SK-N-SH (cell line): ENCODE measurements around the gene DNAH3. TPM values are rescaled to one million over a fixed set of nuclear protein-coding genes. Genes with fewer than 3 reads are reported as not detected.

ENCODE experiments used
- CTCF ChIA-PET: fragments of 300-600, 350-600 bp; formaldehyde crosslinking; extraction: SDS; loops from one replicate; lab custom pipeline; 2021; lab: Yijun Ruan, JAX
- POLR2A ChIA-PET: fragments of 350-600 bp; sonication (Branson Sonifier 250); formaldehyde crosslinking; extraction: SDS; loops from one replicate; lab custom pipeline; 2020; ENCODE audit warnings: antibody characterized with exemption, inconsistent platforms; lab: Yijun Ruan, JAX
- DNase-seq: peaks from one replicate; pipeline ENCODE4 v3.0.0; 2012
- H2AFZ ChIP-seq: fragments of 200-600 bp; sonication (generic); 2 replicates; pipeline ENCODE4 v1.8.1; 2016; ENCODE audit warnings: antibody characterized with exemption, mild to moderate bottlenecking, low read depth
- H3F3A ChIP-seq: fragments of 200-600 bp; sonication (generic); replicated peaks from 2 replicates; pipeline ENCODE3; 2016; ENCODE audit warnings: antibody characterized with exemption, mild to moderate bottlenecking; ENCODE audit not compliant: insufficient read depth
- H3K27ac ChIP-seq, 2 experiments: fragments of 200-500 bp in 1 of 2; fragments of 200-600 bp in 1 of 2; sonication (Bioruptor generic) in 1 of 2; sonication (generic), shearing (Covaris generic) in 1 of 2; 2 replicates each; pipeline versions ENCODE4 v1.5.1 to v1.6.1; 2014 to 2016; ENCODE audit warnings: low read depth in 2 of 2, inconsistent platforms in 1 of 2, low read length in 1 of 2, mild to moderate bottlenecking in 1 of 2, mixed read lengths in 1 of 2
- H3K27me3 ChIP-seq: fragments of 200-600 bp; sonication (generic), shearing (Covaris generic); 2 replicates; pipeline ENCODE4 v1.6.1; 2016; ENCODE audit warnings: mixed run types; ENCODE audit not compliant: insufficient read depth
- H3K36me3 ChIP-seq, 2 experiments: fragments of 200-500 bp in 1 of 2; fragments of 200-600 bp in 1 of 2; sonication (Bioruptor generic) in 1 of 2; sonication (generic) in 1 of 2; replicated peaks in 1 of 2; 2 replicates each; pipeline versions ENCODE3 to v1.5.1; 2014 to 2016; ENCODE audit warnings: low read length in 1 of 2, mild to moderate bottlenecking in 1 of 2; ENCODE audit not compliant: insufficient read depth in 2 of 2, control insufficient read depth in 1 of 2
- H3K4me1 ChIP-seq, 2 experiments: fragments of 200-500 bp in 1 of 2; fragments of 200-600 bp in 1 of 2; sonication (Bioruptor generic) in 1 of 2; sonication (generic), shearing (Covaris generic) in 1 of 2; 2 replicates each; pipeline versions ENCODE4 v1.5.1 to v1.6.1; 2014 to 2016; ENCODE audit warnings: low read depth in 1 of 2, low read length in 1 of 2, mixed run types in 1 of 2; ENCODE audit not compliant: insufficient read depth in 2 of 2, control insufficient read depth in 1 of 2
- H3K4me2 ChIP-seq: fragments of 200-600 bp; sonication (generic), shearing (Covaris generic); 2 replicates; pipeline ENCODE4 v1.6.1; 2017; ENCODE audit warnings: mixed run types
- H3K4me3 ChIP-seq, 2 experiments: fragments of 200-500 bp in 1 of 2; fragments of 200-600 bp in 1 of 2; sonication (Bioruptor generic) in 1 of 2; sonication (generic), shearing (Covaris generic) in 1 of 2; 2 replicates each; pipeline versions ENCODE4 v1.5.1 to v1.8.1; 2014 to 2016; ENCODE audit warnings: low read depth in 2 of 2, inconsistent platforms in 1 of 2, low read length in 1 of 2, mild to moderate bottlenecking in 1 of 2, mixed read lengths in 1 of 2, moderate library complexity in 1 of 2
- H3K79me2 ChIP-seq: fragments of 200-600 bp; sonication (generic); 2 replicates; pipeline ENCODE4 v1.8.1; 2017; ENCODE audit warnings: mild to moderate bottlenecking; ENCODE audit not compliant: insufficient read depth
- H3K9ac ChIP-seq: fragments of 200-600 bp; sonication (generic); 2 replicates; pipeline ENCODE4 v1.6.1; 2017; ENCODE audit warnings: mixed run types
- H3K9me2 ChIP-seq: fragments of 200-600 bp; sonication (generic); 2 replicates; pipeline ENCODE4 v1.6.1; 2017; ENCODE audit warnings: mixed run types
- H3K9me3 ChIP-seq: fragments of 200-600 bp; sonication (generic); 2 replicates; pipeline ENCODE4 v1.6.1; 2017; ENCODE audit warnings: mixed run types, mild to moderate bottlenecking, moderate library complexity
- H4K20me1 ChIP-seq: fragments of 200-600 bp; sonication (generic); 2 replicates; pipeline ENCODE4 v1.6.1; 2017; ENCODE audit warnings: mild to moderate bottlenecking, mixed run types; ENCODE audit not compliant: insufficient read depth
- CHD2 ChIP-seq: fragments of 150-350 bp; IDR thresholded peaks from 2 replicates; pipeline ENCODE4 v1.6.1; 2018; ENCODE audit warnings: low read length; ENCODE audit not compliant: partially characterized antibody
- ELF1 ChIP-seq: IDR thresholded peaks from 2 replicates; pipeline ENCODE4 v1.4.0; 2012
- FOXJ3 ChIP-seq: sonication (generic); formaldehyde crosslinking; IDR thresholded peaks from 2 replicates; pipeline ENCODE4 v1.5.1; 2020; ENCODE audit warnings: mild to moderate bottlenecking, missing genetic modification reagents
- GABPA ChIP-seq: IDR thresholded peaks from 2 replicates; pipeline ENCODE4 v1.4.0; 2012; ENCODE audit warnings: low read depth, mild to moderate bottlenecking
- JUND ChIP-seq: IDR thresholded peaks from 2 replicates; pipeline ENCODE4 v1.4.0; 2012
- MXI1 ChIP-seq: IDR thresholded peaks from 2 replicates; pipeline ENCODE4 v1.6.1; 2012; ENCODE audit warnings: mild to moderate bottlenecking, low read depth, low read length, improper control_type of control experiment
- NFIC ChIP-seq: IDR thresholded peaks from 2 replicates; pipeline ENCODE4 v1.4.0; 2012; ENCODE audit warnings: borderline replicate concordance
- NRF1 ChIP-seq: IDR thresholded peaks from 2 replicates; pipeline ENCODE4 v1.6.1; 2012; ENCODE audit warnings: low read depth, mild to moderate bottlenecking, low read length
- POLR2AphosphoS5 ChIP-seq: IDR thresholded peaks from 2 replicates; pipeline ENCODE4 v1.6.1; 2012; ENCODE audit warnings: low read depth, low read length
- RFX5 ChIP-seq: IDR thresholded peaks from 2 replicates; pipeline ENCODE4 v1.6.1; 2012; ENCODE audit warnings: mild to moderate bottlenecking, improper control_type of control experiment, low read length
- RXRA ChIP-seq: IDR thresholded peaks from 2 replicates; pipeline ENCODE4 v1.4.0; 2012; ENCODE audit warnings: low read depth, mild to moderate bottlenecking, borderline replicate concordance
- SIN3A ChIP-seq: IDR thresholded peaks from 2 replicates; pipeline ENCODE4 v1.6.1; 2012; ENCODE audit warnings: low read depth, mild to moderate bottlenecking, low read length, moderate library complexity, borderline replicate concordance
- TAF1 ChIP-seq: IDR thresholded peaks from 2 replicates; pipeline ENCODE4 v1.6.1; 2012; ENCODE audit warnings: low read depth, mild to moderate bottlenecking, low read length, moderate library complexity, borderline replicate concordance
- TCF12 ChIP-seq: IDR thresholded peaks from 2 replicates; pipeline ENCODE4 v1.4.0; 2012
- TEAD4 ChIP-seq: IDR thresholded peaks from 2 replicates; pipeline ENCODE4 v1.4.0; 2012; ENCODE audit warnings: mild to moderate bottlenecking, borderline replicate concordance; ENCODE audit not compliant: insufficient read depth
- YY1 ChIP-seq: IDR thresholded peaks from 2 replicates; pipeline ENCODE4 v1.4.0; 2012; ENCODE audit warnings: low read depth, mild to moderate bottlenecking
- WGBS: methylation state at CpG from one replicate; pipeline ENCODE4 v1.1.6; 2017; ENCODE audit warnings: low lambda C conversion rate; 5-methylcytosine and 5-hydroxymethylcytosine counted together
- polyA plus RNA-seq, 3 experiments: library from polyadenylated mRNA; depleted of rRNA; stranded (reverse); fragments of >200 nt; gene quantifications; 2 replicates each; pipeline ENCODE4 v1.2.3, GENCODE V29; 2012
- TF ChIP-seq, protein P1 (sequence below): IDR thresholded peaks from 2 replicates; pipeline ENCODE4 v1.4.0; 2012; ENCODE audit warnings: low read depth
- TF ChIP-seq, protein P2 (sequence below): IDR thresholded peaks from 2 replicates; pipeline ENCODE4 v1.6.1; 2012; ENCODE audit warnings: mild to moderate bottlenecking, low read depth, low read length, moderate library complexity
- TF ChIP-seq, protein P3 (sequence below): IDR thresholded peaks from 2 replicates; pipeline ENCODE4 v1.4.0; 2012; ENCODE audit warnings: low read depth, borderline replicate concordance
- TF ChIP-seq, protein P4 (sequence below): IDR thresholded peaks from 2 replicates; pipeline ENCODE4; 2012

DNAH3 gene
- polyA plus RNA-seq, 1 of the 3 experiments (the other 2 are of a cell fraction): not detected

DNA sequence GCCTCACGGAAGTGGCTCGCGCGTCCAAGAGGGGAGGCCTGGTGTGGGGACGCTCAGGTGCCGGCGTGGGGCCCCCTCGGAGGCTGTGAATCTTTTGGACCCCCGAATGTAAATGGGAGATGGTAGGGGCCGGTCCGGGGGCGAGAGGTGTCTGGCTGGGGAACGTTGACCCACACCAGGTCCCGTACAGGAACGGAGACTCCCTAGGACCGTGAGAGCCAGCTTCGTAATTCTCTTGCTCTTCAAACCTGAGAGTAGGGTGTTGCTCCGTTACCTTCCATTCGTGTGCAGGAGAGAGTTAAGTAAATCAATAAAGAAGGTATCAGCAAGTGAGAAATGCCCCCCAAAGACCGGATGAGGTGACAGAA, 249.6 kb downstream of the DNAH3 start:
- H3K9ac ChIP-seq: peak overlapping the region; percentile 96
- ChIA-PET CTCF (interaction anchor here (2.3 kb wide), 1 partner anchor 51 kb away, joined by 10 read pairs; no protein-coding TSS in a partner anchor), POLR2A (interaction anchor here (0.6 to 2.1 kb wide), 3 partner anchors 13 to 1201 kb away, joined by 3 to 8 read pairs (median 3); partner anchors contain the start of genes ERI2 and REXO5)
- H3K4me3 ChIP-seq: peak overlapping the region; percentile 84 to 95
- peaks cover 72% of the 10 kb centered on the region for H3K79me2 ChIP-seq
- H3K36me3 ChIP-seq: peaks cover 5 to 19% of the 10 kb centered on the region in 2 experiments
- peak overlapping the region; percentile 89 for H3K4me2 ChIP-seq
- peak overlapping the region; percentile 93 to 98 for H3K27ac ChIP-seq
- H3K27me3 ChIP-seq: no peaks in the 10 kb centered on the region
- TF ChIP-seq SIN3A (no peak), FOXJ3 (CRISPR knock-in tag) (peak; percentile 48; the same call in 1 of the 2 replicates)
- no peaks in the 10 kb centered on the region for H3K9me2 ChIP-seq
- no peak for DNase-seq
- no peaks in the 10 kb centered on the region for H3K9me3 ChIP-seq
- peaks cover 7% of the 10 kb centered on the region; the same call in 1 of the 2 replicates for H4K20me1 ChIP-seq
- 3% methylated on average over 12 of the region's 20 CpGs for WGBS
- H3F3A ChIP-seq: peaks cover 11% of the 10 kb centered on the region
- H3K4me1 ChIP-seq: peaks cover 21 to 28% of the 10 kb centered on the region in 2 experiments
- H2AFZ ChIP-seq: peak overlapping the region; percentile 20; the same call in 1 of the 2 replicates

DNA sequence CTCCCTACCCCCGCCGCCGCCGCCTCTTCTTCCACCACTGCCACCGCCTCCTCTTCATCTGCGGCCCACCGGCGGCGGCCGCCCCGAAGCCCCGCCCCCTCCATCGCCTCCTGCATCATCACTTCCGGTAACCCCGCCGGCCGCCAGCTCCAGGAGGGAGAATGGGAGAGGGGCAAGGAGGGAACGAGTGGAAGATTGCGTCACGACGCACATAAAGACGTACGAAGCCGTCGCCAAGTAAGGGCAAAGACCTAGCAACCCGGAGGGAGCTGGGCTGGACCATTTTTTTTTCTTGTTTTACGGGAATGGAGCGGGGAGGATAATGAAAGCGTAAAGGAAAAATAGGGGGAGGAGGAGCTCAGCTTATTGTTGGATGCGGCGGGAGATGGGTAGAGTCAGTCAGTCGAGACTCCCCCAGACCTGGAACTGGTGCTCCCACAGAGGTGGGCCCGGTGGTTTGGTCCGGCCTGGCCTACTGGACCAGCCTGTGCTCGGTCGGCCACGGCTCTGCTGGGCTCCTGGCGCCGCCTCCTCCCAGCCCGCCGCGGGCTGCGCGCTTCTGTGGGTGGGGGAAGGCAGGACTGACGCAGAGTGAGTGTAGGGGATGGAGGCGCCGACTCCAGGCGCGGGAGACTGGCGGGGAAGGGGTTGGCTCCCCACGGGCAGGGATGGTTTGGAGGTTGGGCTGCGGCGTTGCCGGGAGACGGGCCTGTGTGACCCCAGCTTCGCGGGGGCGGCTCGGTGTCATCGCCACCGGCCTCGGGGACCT, 250.2 kb downstream of the DNAH3 start, which contains the start of the genes DCUN1D3 and LYRM1:
TSS of gene DCUN1D3 (minus strand) at position 60 of the 769 bp plus-strand sequence. CDS start 37,820 bp downstream, outside the sequence.
TSS of gene LYRM1 (plus strand) at position 473 of the 769 bp plus-strand sequence. CDS start 14,785 bp downstream, outside the sequence.
- Histone ChIP-seq H3K36me3 (peaks cover 9 to 24% of the 10 kb centered on the region in 2 experiments), H3K79me2 (peaks cover 78% of the 10 kb centered on the region), H3K4me1 (peaks cover 20 to 22% of the 10 kb centered on the region in 2 experiments; a peak in 3 of 4 replicates), H3K9ac (peak within 1 kb of the TSS; percentile 96), H3K4me2 (peak within 1 kb of the TSS; percentile 89), H3K9me2 (no peaks in the 10 kb centered on the region), H3F3A (peaks cover 6% of the 10 kb centered on the region), H3K27me3 (no peaks in the 10 kb centered on the region), H3K9me3 (no peaks in the 10 kb centered on the region), H4K20me1 (peaks cover 7% of the 10 kb centered on the region; the same call in 1 of the 2 replicates), H3K4me3 (peak within 1 kb of the TSS; percentile 84 to 95), H2AFZ (peak within 1 kb of the TSS; percentile 20; the same call in 1 of the 2 replicates), H3K27ac (peak within 1 kb of the TSS; percentile 93 to 98)
- POLR2A ChIA-PET: interaction anchor here (0.6 to 2.1 kb wide), 4 partner anchors 14 to 1201 kb away, joined by 3 to 8 read pairs (median 5); partner anchors contain the start of genes ERI2 and REXO5
- DNase-seq: peak; percentile 96
- CTCF ChIA-PET: interaction anchor here (0.9 to 2.3 kb wide), 3 partner anchors 22 to 50 kb away, joined by 3 to 10 read pairs (median 7); no protein-coding TSS in a partner anchor
- WGBS: 1% methylated on average over 27 of the region's 62 CpGs
- TF ChIP-seq TAF1: peak; percentile 88
- peak; percentile 28; the same call in 1 of the 2 replicates for TF ChIP-seq MXI1
- no peak; the same call in 1 of the 2 replicates for TF ChIP-seq JUND
- TF ChIP-seq, protein P1, sequence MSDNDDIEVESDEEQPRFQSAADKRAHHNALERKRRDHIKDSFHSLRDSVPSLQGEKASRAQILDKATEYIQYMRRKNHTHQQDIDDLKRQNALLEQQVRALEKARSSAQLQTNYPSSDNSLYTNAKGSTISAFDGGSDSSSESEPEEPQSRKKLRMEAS: peak; percentile 72
- 0 out of 2 replicates have a peak, but pooled peaks have one; percentile 25 for TF ChIP-seq SIN3A
- TF ChIP-seq RFX5: peak; percentile 59; the same call in 1 of the 2 replicates
- TF ChIP-seq POLR2AphosphoS5: peak; percentile 73
- peak; percentile 36 for TF ChIP-seq CHD2
- TF ChIP-seq RXRA: no peak
- no peak for TF ChIP-seq NRF1
- TF ChIP-seq TCF12: peak; percentile 16; the same call in 1 of the 2 replicates
- TF ChIP-seq GABPA: peak; percentile 71
- TF ChIP-seq, protein P2, sequence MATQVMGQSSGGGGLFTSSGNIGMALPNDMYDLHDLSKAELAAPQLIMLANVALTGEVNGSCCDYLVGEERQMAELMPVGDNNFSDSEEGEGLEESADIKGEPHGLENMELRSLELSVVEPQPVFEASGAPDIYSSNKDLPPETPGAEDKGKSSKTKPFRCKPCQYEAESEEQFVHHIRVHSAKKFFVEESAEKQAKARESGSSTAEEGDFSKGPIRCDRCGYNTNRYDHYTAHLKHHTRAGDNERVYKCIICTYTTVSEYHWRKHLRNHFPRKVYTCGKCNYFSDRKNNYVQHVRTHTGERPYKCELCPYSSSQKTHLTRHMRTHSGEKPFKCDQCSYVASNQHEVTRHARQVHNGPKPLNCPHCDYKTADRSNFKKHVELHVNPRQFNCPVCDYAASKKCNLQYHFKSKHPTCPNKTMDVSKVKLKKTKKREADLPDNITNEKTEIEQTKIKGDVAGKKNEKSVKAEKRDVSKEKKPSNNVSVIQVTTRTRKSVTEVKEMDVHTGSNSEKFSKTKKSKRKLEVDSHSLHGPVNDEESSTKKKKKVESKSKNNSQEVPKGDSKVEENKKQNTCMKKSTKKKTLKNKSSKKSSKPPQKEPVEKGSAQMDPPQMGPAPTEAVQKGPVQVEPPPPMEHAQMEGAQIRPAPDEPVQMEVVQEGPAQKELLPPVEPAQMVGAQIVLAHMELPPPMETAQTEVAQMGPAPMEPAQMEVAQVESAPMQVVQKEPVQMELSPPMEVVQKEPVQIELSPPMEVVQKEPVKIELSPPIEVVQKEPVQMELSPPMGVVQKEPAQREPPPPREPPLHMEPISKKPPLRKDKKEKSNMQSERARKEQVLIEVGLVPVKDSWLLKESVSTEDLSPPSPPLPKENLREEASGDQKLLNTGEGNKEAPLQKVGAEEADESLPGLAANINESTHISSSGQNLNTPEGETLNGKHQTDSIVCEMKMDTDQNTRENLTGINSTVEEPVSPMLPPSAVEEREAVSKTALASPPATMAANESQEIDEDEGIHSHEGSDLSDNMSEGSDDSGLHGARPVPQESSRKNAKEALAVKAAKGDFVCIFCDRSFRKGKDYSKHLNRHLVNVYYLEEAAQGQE: 0 out of 2 replicates have a peak, but pooled peaks have one; percentile 29
- no peak for TF ChIP-seq YY1
- TF ChIP-seq TEAD4: no peak
- peak; percentile 62 for TF ChIP-seq ELF1
- TF ChIP-seq, protein P3, sequence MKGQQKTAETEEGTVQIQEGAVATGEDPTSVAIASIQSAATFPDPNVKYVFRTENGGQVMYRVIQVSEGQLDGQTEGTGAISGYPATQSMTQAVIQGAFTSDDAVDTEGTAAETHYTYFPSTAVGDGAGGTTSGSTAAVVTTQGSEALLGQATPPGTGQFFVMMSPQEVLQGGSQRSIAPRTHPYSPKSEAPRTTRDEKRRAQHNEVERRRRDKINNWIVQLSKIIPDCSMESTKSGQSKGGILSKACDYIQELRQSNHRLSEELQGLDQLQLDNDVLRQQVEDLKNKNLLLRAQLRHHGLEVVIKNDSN: no peak
- no peak; the same call in 1 of the 2 replicates for TF ChIP-seq NFIC
- TF ChIP-seq, protein P4, sequence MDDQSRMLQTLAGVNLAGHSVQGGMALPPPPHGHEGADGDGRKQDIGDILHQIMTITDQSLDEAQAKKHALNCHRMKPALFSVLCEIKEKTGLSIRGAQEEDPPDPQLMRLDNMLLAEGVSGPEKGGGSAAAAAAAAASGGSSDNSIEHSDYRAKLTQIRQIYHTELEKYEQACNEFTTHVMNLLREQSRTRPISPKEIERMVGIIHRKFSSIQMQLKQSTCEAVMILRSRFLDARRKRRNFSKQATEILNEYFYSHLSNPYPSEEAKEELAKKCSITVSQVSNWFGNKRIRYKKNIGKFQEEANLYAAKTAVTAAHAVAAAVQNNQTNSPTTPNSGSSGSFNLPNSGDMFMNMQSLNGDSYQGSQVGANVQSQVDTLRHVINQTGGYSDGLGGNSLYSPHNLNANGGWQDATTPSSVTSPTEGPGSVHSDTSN: 0 out of 2 replicates have a peak, but pooled peaks have one; percentile 6
